ENCODE data around the gene CSMD2.

Gene CSMD2

DNA sequence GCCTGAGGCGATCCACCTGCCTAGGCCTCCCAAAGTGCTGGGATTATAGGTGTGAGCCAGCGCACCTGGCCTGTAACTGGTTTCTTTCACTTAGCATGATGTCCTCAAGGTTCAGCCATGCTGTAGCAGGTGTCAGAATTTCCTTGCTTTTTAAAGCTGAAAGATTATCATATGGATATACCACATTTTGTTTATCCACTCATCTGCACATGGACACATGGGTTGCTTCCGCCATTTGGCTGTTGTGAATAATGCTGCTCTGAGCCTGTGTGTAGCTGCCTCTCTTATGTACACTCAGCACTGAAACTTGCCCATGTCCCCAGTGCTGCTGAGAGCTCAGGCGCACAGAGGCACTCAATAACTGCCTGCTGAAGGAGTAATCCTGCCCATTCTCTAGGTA is 11.8 kb downstream of the CSMD2 start:
- H3K36me3 ChIP-seq (ENCODE audit: control insufficient read depth in 1 of 2, insufficient read depth in 2 of 2, low read length in 2 of 2), result no peaks in the 10 kb centered on the region
- no peaks in the 10 kb centered on the region for H3K9me3 ChIP-seq (ENCODE audit: control insufficient read depth in 1 of 2, low read length in 2 of 2)
- no peaks in the 10 kb centered on the region for H3K4me1 ChIP-seq (ENCODE audit: control insufficient read depth in 1 of 2, insufficient read depth in 2 of 2, low read length in 2 of 2)
- H3K27me3 ChIP-seq (ENCODE audit: low read depth, low read length), result no peaks in the 10 kb centered on the region
- no peak overlapping the region for H3K27ac ChIP-seq (ENCODE audit: low read length)
- no peak overlapping the region for H3K4me3 ChIP-seq (ENCODE audit: low read depth in 1 of 2, low read length in 2 of 2)

DNA sequence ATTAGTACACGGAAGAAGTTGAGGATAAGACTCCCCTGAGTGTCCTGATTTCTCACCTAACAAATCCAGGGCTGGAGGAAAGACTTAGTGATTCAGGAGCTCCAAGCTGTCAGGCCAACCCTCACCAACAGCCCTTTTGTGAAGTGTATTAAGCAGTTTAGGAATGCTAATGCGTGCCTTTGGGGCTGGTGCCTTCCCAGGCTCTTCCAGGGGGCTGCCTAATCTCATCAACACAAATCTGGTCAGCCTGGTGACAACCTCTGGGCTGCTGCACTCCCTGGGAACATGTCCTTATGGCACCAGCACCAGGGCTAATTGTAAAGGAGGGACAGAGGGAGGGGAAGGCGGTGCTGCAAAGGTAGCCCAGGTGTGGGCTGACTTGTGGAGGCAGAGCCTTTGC is 15.5 kb downstream of the CSMD2 start:
- H3K9me3 ChIP-seq (ENCODE audit: control insufficient read depth in 1 of 2, low read length in 2 of 2), result no peaks in the 10 kb centered on the region
- no peaks in the 10 kb centered on the region for H3K36me3 ChIP-seq (ENCODE audit: control insufficient read depth in 1 of 2, insufficient read depth in 2 of 2, low read length in 2 of 2)
- no peak overlapping the region for H3K4me3 ChIP-seq (ENCODE audit: low read depth in 1 of 2, low read length in 2 of 2)
- H3K27ac ChIP-seq (ENCODE audit: low read length), result no peak overlapping the region
- H3K4me1 ChIP-seq (ENCODE audit: control insufficient read depth in 1 of 2, insufficient read depth in 2 of 2, low read length in 2 of 2), result no peaks in the 10 kb centered on the region
- no peaks in the 10 kb centered on the region for H3K27me3 ChIP-seq (ENCODE audit: low read depth, low read length)

DNA sequence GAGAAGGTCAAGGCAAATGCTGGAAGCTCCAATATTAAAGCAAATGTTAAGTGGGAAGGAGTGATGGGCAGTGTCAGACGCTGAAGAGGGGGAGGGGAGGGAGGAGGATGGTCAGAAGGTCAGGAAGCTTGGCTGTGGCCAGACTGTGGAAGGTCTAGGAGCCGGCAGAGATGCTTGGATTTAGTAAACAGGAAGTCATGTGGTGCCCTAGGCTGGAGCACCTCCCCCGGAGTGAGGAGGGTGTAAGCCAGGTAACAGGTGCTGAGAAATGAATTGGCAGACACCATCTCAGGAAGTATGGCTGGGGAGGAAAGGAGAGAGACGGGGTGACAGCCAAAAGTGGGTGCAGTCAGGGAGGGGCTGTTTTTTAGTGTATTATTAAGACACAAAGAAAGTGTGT is 17.7 kb downstream of the CSMD2 start:
- Histone ChIP-seq H3K27ac (ENCODE audit: low read length) (no peak overlapping the region), H3K4me1 (ENCODE audit: control insufficient read depth in 1 of 2, insufficient read depth in 2 of 2, low read length in 2 of 2) (no peaks in the 10 kb centered on the region), H3K4me3 (ENCODE audit: low read depth in 1 of 2, low read length in 2 of 2) (no peak overlapping the region), H3K9me3 (ENCODE audit: control insufficient read depth in 1 of 2, low read length in 2 of 2) (no peaks in the 10 kb centered on the region), H3K27me3 (ENCODE audit: low read depth, low read length) (no peaks in the 10 kb centered on the region), H3K36me3 (ENCODE audit: control insufficient read depth in 1 of 2, insufficient read depth in 2 of 2, low read length in 2 of 2) (no peaks in the 10 kb centered on the region)

DNA sequence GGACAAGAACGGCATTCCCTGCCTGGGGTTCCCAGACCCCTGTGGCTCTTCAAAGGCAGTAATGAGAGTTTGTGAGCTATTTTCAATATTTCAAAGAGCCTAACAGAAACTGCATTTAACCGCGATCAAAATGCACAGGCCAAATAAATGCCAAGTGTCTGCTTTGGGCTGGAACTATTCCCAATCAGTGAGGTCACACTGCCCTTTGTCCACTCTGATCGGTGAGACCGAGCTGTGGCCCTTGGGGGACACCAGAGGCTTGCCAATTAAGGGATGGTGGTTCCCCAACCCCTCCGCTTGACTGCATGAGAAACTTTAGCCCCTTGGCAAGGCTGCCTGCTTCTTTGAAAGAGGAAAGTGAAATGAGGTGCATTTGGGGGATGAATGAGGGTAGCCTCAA is 20.3 kb downstream of the CSMD2 start:
- no peaks in the 10 kb centered on the region for H3K27me3 ChIP-seq (ENCODE audit: low read depth, low read length)
- H3K36me3 ChIP-seq (ENCODE audit: control insufficient read depth in 1 of 2, insufficient read depth in 2 of 2, low read length in 2 of 2), result no peaks in the 10 kb centered on the region
- H3K4me3 ChIP-seq (ENCODE audit: low read depth in 1 of 2, low read length in 2 of 2), result no peak overlapping the region
- no peak overlapping the region for H3K27ac ChIP-seq (ENCODE audit: low read length)
- H3K4me1 ChIP-seq (ENCODE audit: control insufficient read depth in 1 of 2, insufficient read depth in 2 of 2, low read length in 2 of 2), result no peaks in the 10 kb centered on the region
- H3K9me3 ChIP-seq (ENCODE audit: control insufficient read depth in 1 of 2, low read length in 2 of 2), result no peaks in the 10 kb centered on the region

DNA sequence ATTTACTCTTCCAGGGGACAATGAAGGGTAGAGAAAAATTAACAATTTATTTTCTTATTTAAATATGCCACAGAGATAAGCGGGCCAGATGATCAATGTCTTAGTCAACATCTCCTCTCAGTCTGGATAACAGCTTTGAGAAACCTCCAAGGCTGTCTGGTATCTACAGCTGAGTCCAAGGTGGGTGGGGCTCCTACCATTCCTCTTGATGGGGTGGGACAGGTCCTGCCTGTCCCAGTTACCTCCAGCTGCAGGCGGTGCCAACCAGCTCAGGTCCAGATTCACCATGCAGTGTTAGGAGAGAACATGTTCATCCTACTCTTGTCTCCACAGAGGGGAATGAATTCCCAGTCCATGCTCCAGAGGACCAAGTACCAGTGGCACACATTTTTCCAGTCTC is 21.1 kb downstream of the CSMD2 start:
- no peak overlapping the region for H3K27ac ChIP-seq (ENCODE audit: low read length)
- H3K9me3 ChIP-seq (ENCODE audit: control insufficient read depth in 1 of 2, low read length in 2 of 2), result no peaks in the 10 kb centered on the region
- no peaks in the 10 kb centered on the region for H3K4me1 ChIP-seq (ENCODE audit: control insufficient read depth in 1 of 2, insufficient read depth in 2 of 2, low read length in 2 of 2)
- H3K4me3 ChIP-seq (ENCODE audit: low read depth in 1 of 2, low read length in 2 of 2), result no peak overlapping the region
- no peaks in the 10 kb centered on the region for H3K36me3 ChIP-seq (ENCODE audit: control insufficient read depth in 1 of 2, insufficient read depth in 2 of 2, low read length in 2 of 2)
- H3K27me3 ChIP-seq (ENCODE audit: low read depth, low read length), result no peaks in the 10 kb centered on the region

DNA sequence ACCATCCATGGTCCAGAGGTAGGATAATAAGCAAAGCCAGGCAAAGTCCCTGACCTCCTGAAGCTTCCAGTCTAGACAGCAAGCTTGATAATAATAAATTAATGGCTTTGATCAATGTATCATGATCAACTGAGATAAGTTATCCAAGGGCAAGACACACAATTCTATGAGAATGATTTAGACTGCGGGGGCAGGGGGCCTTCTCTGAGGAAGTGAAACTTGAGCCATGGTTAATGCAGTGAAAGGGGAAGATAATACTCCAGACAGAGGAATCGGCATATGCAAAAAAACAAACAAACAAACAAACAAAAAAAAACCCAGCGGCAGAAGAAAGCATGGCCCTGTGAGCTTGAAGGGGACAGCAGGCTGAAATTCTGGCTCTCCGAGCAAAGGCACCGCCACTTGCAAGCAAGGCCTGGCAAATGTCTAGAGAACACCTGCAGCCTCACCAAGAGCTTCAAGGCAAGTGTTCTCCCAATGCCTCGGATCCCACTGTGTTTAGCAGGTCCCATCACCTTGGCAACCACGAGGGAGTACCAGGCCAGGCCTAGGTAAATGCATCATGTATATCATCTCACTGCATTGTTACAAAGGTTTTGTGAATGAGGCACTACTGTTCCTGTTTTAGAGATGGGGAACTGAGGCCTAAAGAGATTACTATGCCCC is 24.9 kb downstream of the CSMD2 start:
- H3K4me3 ChIP-seq (ENCODE audit: low read depth in 1 of 2, low read length in 2 of 2), result no peak overlapping the region
- no peaks in the 10 kb centered on the region for H3K36me3 ChIP-seq (ENCODE audit: control insufficient read depth in 1 of 2, insufficient read depth in 2 of 2, low read length in 2 of 2)
- H3K4me1 ChIP-seq (ENCODE audit: control insufficient read depth in 1 of 2, insufficient read depth in 2 of 2, low read length in 2 of 2), result no peaks in the 10 kb centered on the region
- H3K27me3 ChIP-seq (ENCODE audit: low read depth, low read length), result no peaks in the 10 kb centered on the region
- H3K27ac ChIP-seq (ENCODE audit: low read length), result no peak overlapping the region
- no peaks in the 10 kb centered on the region for H3K9me3 ChIP-seq (ENCODE audit: control insufficient read depth in 1 of 2, low read length in 2 of 2)

DNA sequence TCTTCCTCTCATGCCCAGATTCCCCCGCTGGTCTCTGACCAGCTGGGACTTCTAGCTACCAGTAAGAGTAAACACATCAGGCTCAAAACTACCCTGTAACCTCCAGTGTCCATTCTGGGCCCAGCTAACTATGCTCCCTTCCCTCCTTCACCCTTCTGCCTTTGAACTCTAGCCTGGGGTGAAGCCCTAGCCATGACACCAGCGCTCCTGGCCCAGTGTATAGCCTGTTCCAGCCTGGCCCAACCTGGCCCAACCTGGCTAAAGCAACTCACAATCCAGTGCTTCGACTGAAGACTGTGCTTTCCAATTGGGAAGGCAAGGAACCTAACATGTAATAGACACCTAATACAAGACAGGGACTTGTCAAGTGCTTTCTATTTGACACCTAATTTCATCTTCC is 27.6 kb downstream of the CSMD2 start:
- Histone ChIP-seq H3K4me3 (ENCODE audit: low read depth in 1 of 2, low read length in 2 of 2) (no peak overlapping the region), H3K36me3 (ENCODE audit: control insufficient read depth in 1 of 2, insufficient read depth in 2 of 2, low read length in 2 of 2) (no peaks in the 10 kb centered on the region), H3K27ac (ENCODE audit: low read length) (no peak overlapping the region), H3K9me3 (ENCODE audit: control insufficient read depth in 1 of 2, low read length in 2 of 2) (no peaks in the 10 kb centered on the region), H3K27me3 (ENCODE audit: low read depth, low read length) (no peaks in the 10 kb centered on the region), H3K4me1 (ENCODE audit: control insufficient read depth in 1 of 2, insufficient read depth in 2 of 2, low read length in 2 of 2) (no peaks in the 10 kb centered on the region)

DNA sequence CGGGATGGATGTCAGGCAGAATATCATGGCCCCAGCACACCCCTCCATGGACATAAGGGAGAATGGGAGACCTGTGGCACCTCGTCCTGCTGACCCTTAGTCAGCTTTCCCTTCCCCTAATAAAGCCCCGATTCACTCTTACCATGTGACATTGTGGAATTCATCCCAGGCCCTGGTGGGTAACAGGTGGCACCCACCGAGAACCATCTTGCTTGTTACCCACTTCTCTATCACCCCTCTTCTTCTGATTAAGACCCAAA is 32.9 kb downstream of the CSMD2 start:
- H3K27me3 ChIP-seq (ENCODE audit: low read depth, low read length), result no peaks in the 10 kb centered on the region
- H3K27ac ChIP-seq (ENCODE audit: low read length), result no peak overlapping the region
- no peaks in the 10 kb centered on the region for H3K9me3 ChIP-seq (ENCODE audit: control insufficient read depth in 1 of 2, low read length in 2 of 2)
- H3K4me3 ChIP-seq (ENCODE audit: low read depth in 1 of 2, low read length in 2 of 2), result no peak overlapping the region
- H3K4me1 ChIP-seq (ENCODE audit: control insufficient read depth in 1 of 2, insufficient read depth in 2 of 2, low read length in 2 of 2), result no peaks in the 10 kb centered on the region
- H3K36me3 ChIP-seq (ENCODE audit: control insufficient read depth in 1 of 2, insufficient read depth in 2 of 2, low read length in 2 of 2), result no peaks in the 10 kb centered on the region

DNA sequence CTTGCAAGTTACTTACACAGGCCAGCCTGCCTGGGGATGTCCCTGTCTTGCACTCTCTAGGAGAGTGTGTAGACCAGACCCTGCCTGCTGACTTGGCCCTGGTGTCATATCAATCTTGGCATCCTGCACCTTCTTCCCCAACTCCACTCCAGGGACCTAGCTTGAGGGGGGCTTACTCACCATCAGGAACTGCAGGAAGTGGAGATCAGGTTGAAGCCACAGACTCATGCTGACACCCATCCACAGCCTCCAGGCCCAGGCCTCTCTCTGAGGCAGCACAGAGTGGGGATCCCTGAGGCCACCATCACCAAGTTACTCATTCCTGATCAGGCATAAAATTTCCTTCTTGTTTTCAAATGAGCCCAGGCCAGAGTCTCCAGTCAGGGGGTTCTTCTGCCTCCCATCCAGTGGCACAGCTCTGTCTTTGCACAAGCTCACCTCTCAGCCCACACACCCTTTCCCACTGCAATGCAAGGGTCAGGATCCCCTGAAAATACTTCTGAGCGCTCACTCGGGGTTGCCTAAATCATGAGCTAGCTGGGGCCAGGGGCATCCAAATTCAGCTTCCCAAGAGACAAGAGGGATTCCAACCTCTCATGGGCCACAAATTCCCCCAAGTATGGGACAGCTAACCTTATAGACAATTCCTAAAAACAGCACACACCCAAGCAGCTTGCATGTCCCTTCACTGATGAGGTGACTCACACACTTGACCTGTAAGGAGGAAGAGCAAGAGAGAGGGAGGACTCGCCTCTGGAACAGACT is 33.5 kb downstream of the CSMD2 start:
- Histone ChIP-seq H3K4me3 (ENCODE audit: low read depth in 1 of 2, low read length in 2 of 2) (no peak overlapping the region), H3K27ac (ENCODE audit: low read length) (no peak overlapping the region), H3K4me1 (ENCODE audit: control insufficient read depth in 1 of 2, insufficient read depth in 2 of 2, low read length in 2 of 2) (no peaks in the 10 kb centered on the region), H3K27me3 (ENCODE audit: low read depth, low read length) (no peaks in the 10 kb centered on the region), H3K9me3 (ENCODE audit: control insufficient read depth in 1 of 2, low read length in 2 of 2) (no peaks in the 10 kb centered on the region), H3K36me3 (ENCODE audit: control insufficient read depth in 1 of 2, insufficient read depth in 2 of 2, low read length in 2 of 2) (no peaks in the 10 kb centered on the region)

DNA sequence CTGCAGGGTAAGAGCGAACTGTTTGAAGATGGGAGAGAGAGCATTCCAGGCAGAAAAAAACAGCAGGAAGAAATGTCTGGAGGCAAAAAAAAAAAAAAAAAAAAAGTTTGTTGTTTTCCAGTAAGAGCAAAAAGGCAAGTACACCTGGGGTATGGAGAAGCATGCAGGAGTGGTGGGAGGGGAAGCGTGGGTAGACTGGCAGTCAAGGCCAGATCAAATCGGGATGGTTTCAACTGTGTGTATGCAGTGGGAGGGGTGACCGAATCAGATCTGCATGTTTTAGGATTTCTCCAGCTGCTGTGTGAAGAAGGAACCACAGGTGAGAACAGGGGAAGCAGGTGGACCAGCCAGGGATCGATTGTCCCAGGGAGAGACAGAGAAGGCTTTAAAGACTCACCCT is 34.7 kb downstream of the CSMD2 start:
- no peaks in the 10 kb centered on the region for H3K9me3 ChIP-seq (ENCODE audit: control insufficient read depth in 1 of 2, low read length in 2 of 2)
- no peaks in the 10 kb centered on the region for H3K36me3 ChIP-seq (ENCODE audit: control insufficient read depth in 1 of 2, insufficient read depth in 2 of 2, low read length in 2 of 2)
- H3K4me1 ChIP-seq (ENCODE audit: control insufficient read depth in 1 of 2, insufficient read depth in 2 of 2, low read length in 2 of 2), result no peaks in the 10 kb centered on the region

DNA sequence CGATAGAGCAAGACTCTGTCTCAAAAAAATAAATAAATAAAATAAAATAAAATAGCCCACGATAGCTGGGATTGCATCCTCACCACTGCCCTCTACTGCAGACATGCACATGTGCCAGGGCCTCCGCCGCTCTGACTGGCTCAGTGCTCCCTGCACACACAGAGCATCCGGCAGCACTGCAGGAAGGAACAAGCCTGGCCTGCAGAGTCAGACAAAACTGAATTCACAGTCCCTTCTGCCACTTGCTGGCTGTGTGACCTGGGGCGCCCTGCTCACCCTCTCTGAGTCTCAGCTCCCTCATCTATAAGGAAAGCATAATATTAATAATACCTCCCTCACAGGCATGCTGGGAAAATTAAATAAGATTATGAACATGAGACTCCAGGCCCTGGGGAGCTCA is 35.4 kb downstream of the CSMD2 start:
- H3K36me3 ChIP-seq (ENCODE audit: control insufficient read depth in 1 of 2, insufficient read depth in 2 of 2, low read length in 2 of 2), result no peaks in the 10 kb centered on the region
- H3K9me3 ChIP-seq (ENCODE audit: control insufficient read depth in 1 of 2, low read length in 2 of 2), result no peaks in the 10 kb centered on the region
- no peaks in the 10 kb centered on the region for H3K27me3 ChIP-seq (ENCODE audit: low read depth, low read length)
- H3K4me3 ChIP-seq (ENCODE audit: low read depth in 1 of 2, low read length in 2 of 2), result no peak overlapping the region
- H3K4me1 ChIP-seq (ENCODE audit: control insufficient read depth in 1 of 2, insufficient read depth in 2 of 2, low read length in 2 of 2), result no peaks in the 10 kb centered on the region
- H3K27ac ChIP-seq (ENCODE audit: low read length), result no peak overlapping the region

More for the DNA sequence above, 34.7 kb downstream of the CSMD2 start:
- H3K27ac ChIP-seq (ENCODE audit: low read length), result no peak overlapping the region
- H3K4me3 ChIP-seq (ENCODE audit: low read depth in 1 of 2, low read length in 2 of 2), result no peak overlapping the region
- no peaks in the 10 kb centered on the region for H3K27me3 ChIP-seq (ENCODE audit: low read depth, low read length)

Data from muscle layer of duodenum (tissue), 2 donors.